ENCODE measurements around the gene ENHO.
"Not testable (repeated sequence)": the region's sequence is repeated elsewhere in the genome, so short reads cannot be mapped to it uniquely, and the experiment has no call there.

ENHO gene

GRCh38 chr9:34532041-34532440 is 9.3 kb upstream of the ENHO start:
- not testable (repeated sequence) for DNase-seq (ENCODE audit: low read depth in 2 of 3, low spot score in 2 of 3)

- DNase-seq (ENCODE audit: low read depth in 2 of 3, low spot score in 2 of 3): no peak
These were observed 3.2 kb upstream of the ENHO start for GRCh38 chr9:34526026-34526425.

- DNase-seq (ENCODE audit: low read depth in 2 of 3, low spot score in 2 of 3): no peak
These were observed 1.6 kb upstream of the ENHO start for GRCh38 chr9:34524349-34524748.

GRCh38 chr9:34522091-34522887 is 501 bp downstream of the ENHO start:
- no peak for DNase-seq (ENCODE audit: low read depth in 2 of 3, low spot score in 2 of 3)

GRCh38 chr9:34521406-34522045 is 1.3 kb downstream of the ENHO start:
- DNase-seq (ENCODE audit: low read depth in 2 of 3, low spot score in 2 of 3): no peak

GRCh38 chr9:34520505-34521385 is 2.0 kb downstream of the ENHO start:
- no peak for DNase-seq (ENCODE audit: low read depth in 2 of 3, low spot score in 2 of 3)

GRCh38 chr9:34520096-34520495 is 2.7 kb downstream of the ENHO start:
- DNase-seq (ENCODE audit: low read depth in 2 of 3, low spot score in 2 of 3): no peak

GRCh38 chr9:34519321-34520020 is 3.3 kb downstream of the ENHO start:
- no peak for DNase-seq (ENCODE audit: low read depth in 2 of 3, low spot score in 2 of 3)

GRCh38 chr9:34518896-34519295 is 3.9 kb downstream of the ENHO start:
- DNase-seq (ENCODE audit: low read depth in 2 of 3, low spot score in 2 of 3): no peak

GRCh38 chr9:34518110-34518616 is 4.6 kb downstream of the ENHO start:
- no peak for DNase-seq (ENCODE audit: low read depth in 2 of 3, low spot score in 2 of 3)

- DNase-seq (ENCODE audit: low read depth in 2 of 3, low spot score in 2 of 3): no peak
These were observed 5.6 kb downstream of the ENHO start for GRCh38 chr9:34517185-34517584.

- no peak for DNase-seq (ENCODE audit: low read depth in 2 of 3, low spot score in 2 of 3)
These were observed 6.8 kb downstream of the ENHO start for GRCh38 chr9:34515959-34516358.

- DNase-seq (ENCODE audit: low read depth in 2 of 3, low spot score in 2 of 3): no peak
These were observed 8.0 kb downstream of the ENHO start for GRCh38 chr9:34514816-34515215.

- no peak for DNase-seq (ENCODE audit: low read depth in 2 of 3, low spot score in 2 of 3)
These were observed 8.4 kb downstream of the ENHO start for GRCh38 chr9:34514401-34514800.

GRCh38 chr9:34513567-34514214 is 9.1 kb downstream of the ENHO start:
- DNase-seq (ENCODE audit: low read depth in 2 of 3, low spot score in 2 of 3): no peak

GRCh38 chr9:34512131-34513078 is 10.4 kb downstream of the ENHO start:
- DNase-seq (ENCODE audit: low read depth in 2 of 3, low spot score in 2 of 3): no peak

GRCh38 chr9:34510497-34511468 is 12.0 kb downstream of the ENHO start:
- DNase-seq (ENCODE audit: low read depth in 2 of 3, low spot score in 2 of 3): no peak

GRCh38 chr9:34508951-34509350 is 13.8 kb downstream of the ENHO start:
- no peak for DNase-seq (ENCODE audit: low read depth in 2 of 3, low spot score in 2 of 3)

Data from activated CD8-positive, alpha-beta memory T cell treated with anti-CD3 and anti-CD28 coated beads for 48 hours (primary cell).